Thyroid gland (tissue), 4 donors: ENCODE results near the gene VHLL.

ENCODE experiments used
- CTCF ChIP-seq, 6 experiments: fragments of 200-600 bp in 3 of 6; fragments of 450-650 bp in 3 of 6; sonication (generic) in 3 of 6; IDR thresholded peaks; one replicate each; pipeline ENCODE4 v1.5.1; 2016 to 2019; ENCODE audit warnings: antibody characterized with exemption in 6 of 6, mild to moderate bottlenecking in 2 of 6, inconsistent platforms in 1 of 6, moderate library complexity in 1 of 6
- POLR2A ChIP-seq, 2 donors: fragments of 450-650 bp; IDR thresholded peaks; one replicate each; pipeline ENCODE4 v1.6.1; 2017; ENCODE audit warnings: antibody characterized with exemption in 2 of 2, mild to moderate bottlenecking in 2 of 2, moderate library complexity in 1 of 2

GRCh38 chr1:156283521-156283920, 15.6 kb downstream of the VHLL start:
- no peak for TF ChIP-seq POLR2A (IDR thresholded peaks at IDR 0.05)
- no peak for TF ChIP-seq CTCF (IDR thresholded peaks at IDR 0.05)
